Parathyroid adenoma (tissue), 2 donors: Measurements from ENCODE around the gene ADD3.

Experiments
- H2AFZ ChIP-seq: fragments of 300-600 bp; sonication (generic); one replicate; pipeline ENCODE4 v1.7.0; 2017; ENCODE audit warnings: antibody characterized with exemption, mild to moderate bottlenecking
- H3K27ac ChIP-seq: fragments of 300-600 bp; sonication (generic); one replicate; pipeline ENCODE4 v1.7.0; 2017
- H3K27me3 ChIP-seq: fragments of 300-600 bp; sonication (generic); one replicate; pipeline ENCODE4 v1.7.0; 2017; ENCODE audit warnings: low read length; ENCODE audit not compliant: control insufficient read depth, insufficient read depth
- H3K36me3 ChIP-seq: fragments of 300-600 bp; sonication (generic); one replicate; pipeline ENCODE4 v1.7.0; 2017; ENCODE audit warnings: low read length; ENCODE audit not compliant: control insufficient read depth, insufficient read depth
- H3K4me1 ChIP-seq: fragments of 300-600 bp; sonication (generic); one replicate; pipeline ENCODE4 v1.7.0; 2017; ENCODE audit warnings: control low read depth
- H3K4me2 ChIP-seq: fragments of 300-600 bp; sonication (generic); one replicate; pipeline ENCODE4 v1.7.0; 2017; ENCODE audit warnings: low read length
- H3K4me3 ChIP-seq: fragments of 300-600 bp; sonication (generic); one replicate; pipeline ENCODE4 v1.7.0; 2017; ENCODE audit warnings: low read depth, low read length
- H3K79me2 ChIP-seq: fragments of 300-600 bp; sonication (generic); one replicate; pipeline ENCODE4 v1.7.0; 2017; ENCODE audit warnings: control low read depth
- H3K9ac ChIP-seq: fragments of 300-600 bp; sonication (generic); one replicate; pipeline ENCODE4 v1.7.0; 2017; ENCODE audit warnings: mild to moderate bottlenecking
- H3K9me3 ChIP-seq: fragments of 300-600 bp; sonication (generic); one replicate; pipeline ENCODE4 v1.7.0; 2017; ENCODE audit warnings: low read length; ENCODE audit not compliant: control insufficient read depth
- CTCF ChIP-seq: fragments of 300-600 bp; sonication (generic); IDR thresholded peaks from one replicate; pipeline ENCODE4 v1.7.0; 2017; ENCODE audit warnings: antibody characterized with exemption, mild to moderate bottlenecking
- donor health status: primary hyperparathyroidism.

The ADD3 gene

GRCh38 chr10:110074758-110075671 lies 67.2 kb downstream of the ADD3 start:
- Histone ChIP-seq H2AFZ (no peak overlapping the region), H3K4me1 (no peaks in the 10 kb centered on the region), H3K4me2 (no peak overlapping the region), H3K9ac (no peak overlapping the region), H3K27me3 (no peaks in the 10 kb centered on the region), H3K27ac (no peak overlapping the region), H3K36me3 (no peaks in the 10 kb centered on the region), H3K79me2 (peaks cover 4% of the 10 kb centered on the region), H3K9me3 (no peaks in the 10 kb centered on the region), H3K4me3 (no peak overlapping the region)
- TF ChIP-seq CTCF = no peak

GRCh38 chr10:110075686-110076085 lies 67.9 kb downstream of the ADD3 start:
- no peaks in the 10 kb centered on the region for H3K9me3 ChIP-seq
- no peak overlapping the region for H3K4me2 ChIP-seq
- H3K27ac ChIP-seq = no peak overlapping the region
- H3K27me3 ChIP-seq = no peaks in the 10 kb centered on the region
- H3K4me3 ChIP-seq = no peak overlapping the region
- peaks cover 4% of the 10 kb centered on the region for H3K79me2 ChIP-seq
- H3K4me1 ChIP-seq = no peaks in the 10 kb centered on the region
- H3K9ac ChIP-seq = no peak overlapping the region
- no peak overlapping the region for H2AFZ ChIP-seq
- no peak for TF ChIP-seq CTCF
- H3K36me3 ChIP-seq = no peaks in the 10 kb centered on the region

- Histone ChIP-seq H3K4me3 (no peak overlapping the region), H3K9me3 (no peaks in the 10 kb centered on the region), H3K4me1 (no peaks in the 10 kb centered on the region), H3K36me3 (no peaks in the 10 kb centered on the region), H3K79me2 (peaks cover 4% of the 10 kb centered on the region), H2AFZ (no peak overlapping the region), H3K27ac (no peak overlapping the region), H3K9ac (no peak overlapping the region), H3K27me3 (no peaks in the 10 kb centered on the region), H3K4me2 (no peak overlapping the region)
- no peak for TF ChIP-seq CTCF
Observed at GRCh38 chr10:110076559-110077318, 69.0 kb downstream of the ADD3 start.

- TF ChIP-seq CTCF = no peak
- H3K4me3 ChIP-seq = no peak overlapping the region
- no peak overlapping the region for H3K27ac ChIP-seq
- H3K9ac ChIP-seq = no peak overlapping the region
- H3K36me3 ChIP-seq = no peaks in the 10 kb centered on the region
- no peak overlapping the region for H2AFZ ChIP-seq
- H3K4me1 ChIP-seq = no peaks in the 10 kb centered on the region
- H3K27me3 ChIP-seq = no peaks in the 10 kb centered on the region
- H3K9me3 ChIP-seq = no peaks in the 10 kb centered on the region
- H3K4me2 ChIP-seq = no peak overlapping the region
- peaks cover 4% of the 10 kb centered on the region for H3K79me2 ChIP-seq
Observed at GRCh38 chr10:110077436-110078130, 69.8 kb downstream of the ADD3 start.
